Fibroblast of lung (primary cell): ENCODE results near the gene RSF1. TPM values are rescaled to one million over a fixed set of nuclear protein-coding genes. Genes with fewer than 3 reads are reported as not detected.

Experiments used
- DNase-seq, 2 donors: peaks; one replicate each; pipeline versions ENCODE4 v3.0.0 to v3.0.0-alpha.2; 2010; ENCODE audit warnings: low read depth in 2 of 2
- H2AFZ ChIP-seq: 2 replicates; pipeline ENCODE4 v1.5.1; 2012; ENCODE audit warnings: low read length, control low read depth, inconsistent platforms
- H3K27ac ChIP-seq: 2 replicates; pipeline ENCODE4 v1.5.1; 2011; ENCODE audit warnings: low read length, control low read depth; ENCODE audit not compliant: insufficient read depth
- H3K27me3 ChIP-seq: 2 replicates; pipeline ENCODE4 v1.5.1; 2011; ENCODE audit warnings: mild to moderate bottlenecking, low read length; ENCODE audit not compliant: control insufficient read depth, insufficient read depth
- H3K36me3 ChIP-seq: 2 replicates; pipeline ENCODE4 v1.5.1; 2011; ENCODE audit warnings: low read length; ENCODE audit not compliant: control insufficient read depth, insufficient read depth
- H3K4me1 ChIP-seq: 2 replicates; pipeline ENCODE4 v1.5.1; 2011; ENCODE audit warnings: low read length; ENCODE audit not compliant: control insufficient read depth, insufficient read depth; ENCODE audit errors: extremely low read depth
- H3K4me2 ChIP-seq: 2 replicates; pipeline ENCODE4 v1.5.1; 2011; ENCODE audit warnings: low read length, control low read depth; ENCODE audit not compliant: insufficient read depth; ENCODE audit errors: extremely low read depth
- H3K4me3 ChIP-seq, 4 experiments: fragments of 200-600 bp in 1 of 4; sonication (generic) in 1 of 4; replicated peaks in 1 of 4; 2 replicates each; pipeline ENCODE4 v1.5.1; 2011 to 2016; ENCODE audit warnings: low read length in 4 of 4, low read depth in 3 of 4, mild to moderate bottlenecking in 3 of 4, control low read depth in 2 of 4, inconsistent platforms in 1 of 4, mixed read lengths in 1 of 4; ENCODE audit not compliant: insufficient read depth in 1 of 4; ENCODE audit errors: control extremely low read depth in 1 of 4
- H3K79me2 ChIP-seq: 2 replicates; pipeline ENCODE4 v1.5.1; 2012; ENCODE audit warnings: mild to moderate bottlenecking, low read length, inconsistent platforms; ENCODE audit not compliant: control insufficient read depth, insufficient read depth
- H3K9ac ChIP-seq: 2 replicates; pipeline ENCODE4 v1.5.1; 2011; ENCODE audit warnings: mild to moderate bottlenecking, low read length, control low read depth; ENCODE audit not compliant: insufficient read depth
- H3K9me3 ChIP-seq: 2 replicates; pipeline ENCODE4 v1.5.1; 2012; ENCODE audit warnings: low read depth, low read length; ENCODE audit not compliant: control insufficient read depth, insufficient read depth
- H4K20me1 ChIP-seq: 2 replicates; pipeline ENCODE4 v1.5.1; 2011; ENCODE audit warnings: low read length; ENCODE audit not compliant: control insufficient read depth, insufficient read depth; ENCODE audit errors: extremely low read depth
- EZH2 ChIP-seq: IDR thresholded peaks from 2 replicates; pipeline ENCODE4 v1.5.1; 2012; ENCODE audit warnings: low read length, control low read depth, mild to moderate bottlenecking; ENCODE audit errors: missing control alignments
- polyA plus RNA-seq, 2 donors: library from polyadenylated mRNA; depleted of rRNA in 1 of 2; stranded (reverse) in 1 of 2; unstranded in 1 of 2; fragments of >200 nt; gene quantifications; 2 replicates each; pipeline ENCODE4 v1.2.1, GENCODE V29; 2011 to 2012; ENCODE audit warnings: missing spikeins in 1 of 2
- total RNA-seq: library from RNA; depleted of rRNA; stranded (reverse); fragments of >200 nt; gene quantifications from 2 replicates; pipeline ENCODE4 v1.2.1, GENCODE V29; 2014
- TF ChIP-seq, protein P1 (sequence below), 2 donors: IDR thresholded peaks in 1 of 2; conservative IDR thresholded peaks in 1 of 2; 1 replicate in 1 of 2; 2 replicates in 1 of 2; pipeline ENCODE4 v1.5.1; 2011 to 2012; ENCODE audit warnings: low read length in 2 of 2, control low read depth in 1 of 2, inconsistent platforms in 1 of 2, low read depth in 1 of 2, mild to moderate bottlenecking in 1 of 2

The RSF1 gene
- total and polyA plus RNA-seq, 2 donors (not counting 1 experiment from before 2014, with no cell fraction given), result 27.5 to 38.1 TPM

GRCh38 chr11:77753230-77753629 is 67.3 kb downstream of the RSF1 start:
- Histone ChIP-seq H2AFZ (no peak overlapping the region), H4K20me1 (no peaks in the 10 kb centered on the region), H3K36me3 (no peaks in the 10 kb centered on the region), H3K9me3 (no peaks in the 10 kb centered on the region), H3K4me1 (no peaks in the 10 kb centered on the region), H3K4me3 (no peak overlapping the region), H3K9ac (no peak overlapping the region), H3K79me2 (peaks cover 5% of the 10 kb centered on the region), H3K27me3 (no peaks in the 10 kb centered on the region), H3K27ac (no peak overlapping the region), H3K4me2 (no peak overlapping the region)
- TF ChIP-seq, protein P1, sequence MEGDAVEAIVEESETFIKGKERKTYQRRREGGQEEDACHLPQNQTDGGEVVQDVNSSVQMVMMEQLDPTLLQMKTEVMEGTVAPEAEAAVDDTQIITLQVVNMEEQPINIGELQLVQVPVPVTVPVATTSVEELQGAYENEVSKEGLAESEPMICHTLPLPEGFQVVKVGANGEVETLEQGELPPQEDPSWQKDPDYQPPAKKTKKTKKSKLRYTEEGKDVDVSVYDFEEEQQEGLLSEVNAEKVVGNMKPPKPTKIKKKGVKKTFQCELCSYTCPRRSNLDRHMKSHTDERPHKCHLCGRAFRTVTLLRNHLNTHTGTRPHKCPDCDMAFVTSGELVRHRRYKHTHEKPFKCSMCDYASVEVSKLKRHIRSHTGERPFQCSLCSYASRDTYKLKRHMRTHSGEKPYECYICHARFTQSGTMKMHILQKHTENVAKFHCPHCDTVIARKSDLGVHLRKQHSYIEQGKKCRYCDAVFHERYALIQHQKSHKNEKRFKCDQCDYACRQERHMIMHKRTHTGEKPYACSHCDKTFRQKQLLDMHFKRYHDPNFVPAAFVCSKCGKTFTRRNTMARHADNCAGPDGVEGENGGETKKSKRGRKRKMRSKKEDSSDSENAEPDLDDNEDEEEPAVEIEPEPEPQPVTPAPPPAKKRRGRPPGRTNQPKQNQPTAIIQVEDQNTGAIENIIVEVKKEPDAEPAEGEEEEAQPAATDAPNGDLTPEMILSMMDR (conservative IDR thresholded peaks at IDR 0.05 in 1 of 2, IDR thresholded peaks at IDR 0.05 in 1 of 2; ENCODE audit: low read depth in 1 of 2, low read length in 2 of 2), result no peak
- TF ChIP-seq EZH2, result no peak
- DNase-seq, result no peak

- no peak overlapping the region for H3K4me3 ChIP-seq
- no peaks in the 10 kb centered on the region for H3K4me1 ChIP-seq
- H3K79me2 ChIP-seq, result peaks cover 5% of the 10 kb centered on the region
- no peaks in the 10 kb centered on the region for H4K20me1 ChIP-seq
- no peak overlapping the region for H3K4me2 ChIP-seq
- no peak for TF ChIP-seq EZH2
- TF ChIP-seq, protein P1 (conservative IDR thresholded peaks at IDR 0.05 in 1 of 2, IDR thresholded peaks at IDR 0.05 in 1 of 2; ENCODE audit: low read depth in 1 of 2, low read length in 2 of 2), result no peak
- peak; percentile 5 to 19 for DNase-seq
- H3K36me3 ChIP-seq, result no peaks in the 10 kb centered on the region
- H3K9ac ChIP-seq, result no peak overlapping the region
- H3K27ac ChIP-seq, result no peak overlapping the region
- no peak overlapping the region for H2AFZ ChIP-seq
- no peaks in the 10 kb centered on the region for H3K27me3 ChIP-seq
- H3K9me3 ChIP-seq, result no peaks in the 10 kb centered on the region
These were observed 68.0 kb downstream of the RSF1 start for GRCh38 chr11:77752516-77752915.

GRCh38 chr11:77750394-77751156 is 69.9 kb downstream of the RSF1 start:
- H3K79me2 ChIP-seq, result peaks cover 3% of the 10 kb centered on the region
- no peak overlapping the region for H3K4me2 ChIP-seq
- H3K9me3 ChIP-seq, result no peaks in the 10 kb centered on the region
- H4K20me1 ChIP-seq, result no peaks in the 10 kb centered on the region
- no peak overlapping the region for H3K4me3 ChIP-seq
- H3K36me3 ChIP-seq, result no peaks in the 10 kb centered on the region
- H3K27me3 ChIP-seq, result no peaks in the 10 kb centered on the region
- no peaks in the 10 kb centered on the region for H3K4me1 ChIP-seq
- DNase-seq, result no peak
- no peak for TF ChIP-seq EZH2
- TF ChIP-seq, protein P1 (conservative IDR thresholded peaks at IDR 0.05 in 1 of 2, IDR thresholded peaks at IDR 0.05 in 1 of 2; ENCODE audit: low read depth in 1 of 2, low read length in 2 of 2), result no peak
- H2AFZ ChIP-seq, result no peak overlapping the region
- no peak overlapping the region for H3K9ac ChIP-seq
- H3K27ac ChIP-seq, result no peak overlapping the region
